HG03354 (cell line): Measurements from ENCODE around the gene RPIA.

Experiments used
- ATAC-seq: cut with Tn5 transposase; IDR thresholded peaks from one replicate; pipeline ENCODE4 v1.9.1; 2021; ENCODE audit warnings: mild to moderate bottlenecking; ENCODE audit not compliant: unreplicated experiment, poor library complexity, severe bottlenecking

RPIA gene

DNA sequence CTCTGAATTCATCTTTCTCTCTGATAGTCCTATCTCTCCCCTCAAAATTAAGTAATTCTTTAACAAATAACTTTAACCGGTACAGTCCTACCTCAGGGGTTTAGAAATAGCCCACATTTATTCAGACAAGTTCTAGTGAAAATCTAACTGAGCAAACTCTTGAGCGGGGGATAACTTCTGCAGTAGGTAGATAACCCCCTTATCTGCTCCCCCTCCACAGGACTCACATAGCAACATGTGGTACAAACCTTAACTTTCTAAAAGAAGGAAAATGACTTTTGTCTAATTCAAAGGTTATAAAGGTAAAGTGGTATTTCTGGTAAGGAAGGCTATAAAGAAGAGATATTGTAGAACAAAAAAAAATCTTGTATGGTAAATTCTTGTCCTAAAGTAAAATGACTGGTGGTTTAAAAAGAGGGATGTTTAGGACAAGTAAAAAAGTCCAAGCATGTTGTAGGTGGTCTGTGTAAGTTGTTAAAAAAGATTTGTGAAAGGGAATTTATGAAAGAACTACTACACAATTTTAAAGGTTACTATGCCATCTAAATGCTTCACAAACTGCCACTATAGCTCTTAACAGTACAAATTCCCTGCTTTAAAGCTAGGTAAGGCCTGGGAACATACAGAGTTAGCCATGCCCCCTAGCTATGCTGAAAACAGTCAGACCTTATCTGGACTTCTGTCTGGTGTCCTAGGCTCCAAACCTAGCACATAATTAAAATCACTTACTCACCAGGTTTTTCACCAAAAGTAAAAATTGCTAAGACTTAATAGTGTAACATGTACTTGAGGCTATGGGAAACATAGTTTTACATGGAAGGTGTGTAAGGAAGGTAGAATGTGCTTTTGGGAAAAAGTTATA, 8.1 kb upstream of the RPIA start:
- ATAC-seq = no peak

DNA sequence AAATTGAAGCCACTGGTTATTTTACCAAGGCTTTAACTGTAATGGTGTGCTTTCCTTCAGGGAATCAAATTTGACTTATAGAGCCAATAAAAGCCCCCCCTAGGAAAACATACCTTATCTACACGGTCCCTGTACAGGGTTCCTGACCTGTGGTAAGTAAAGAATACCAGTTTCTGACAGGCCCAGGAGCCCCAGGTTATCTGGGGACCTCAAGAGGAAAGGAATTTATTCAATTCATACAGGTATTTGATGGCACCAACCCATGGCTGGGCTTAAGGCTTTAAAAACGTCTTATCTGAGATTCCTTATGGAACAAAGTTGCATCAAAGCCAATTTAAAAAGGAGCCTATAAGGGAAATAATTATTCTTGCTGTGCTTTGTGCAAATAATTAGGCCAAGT, 7.0 kb upstream of the RPIA start:
- ATAC-seq = no peak

DNA sequence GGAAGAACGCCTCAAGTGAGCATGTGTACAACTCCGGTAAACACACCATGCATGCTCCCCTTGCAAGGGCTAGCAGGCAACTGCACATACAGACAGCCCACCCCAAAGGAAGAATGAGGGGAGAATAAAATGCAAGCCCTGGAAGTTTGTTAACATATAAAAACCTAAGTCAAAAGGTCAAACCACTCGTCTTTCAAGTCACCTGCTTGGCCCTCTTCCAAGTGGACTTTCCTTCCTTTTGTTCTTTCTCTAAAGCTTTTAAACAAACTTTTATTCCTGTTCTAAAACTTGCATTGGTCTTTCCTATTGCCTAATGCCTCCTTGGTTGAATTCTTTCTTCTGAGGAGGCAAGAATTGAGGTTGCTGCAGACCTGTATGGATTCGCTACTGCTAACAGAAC, 5.2 kb upstream of the RPIA start:
- no peak for ATAC-seq

DNA sequence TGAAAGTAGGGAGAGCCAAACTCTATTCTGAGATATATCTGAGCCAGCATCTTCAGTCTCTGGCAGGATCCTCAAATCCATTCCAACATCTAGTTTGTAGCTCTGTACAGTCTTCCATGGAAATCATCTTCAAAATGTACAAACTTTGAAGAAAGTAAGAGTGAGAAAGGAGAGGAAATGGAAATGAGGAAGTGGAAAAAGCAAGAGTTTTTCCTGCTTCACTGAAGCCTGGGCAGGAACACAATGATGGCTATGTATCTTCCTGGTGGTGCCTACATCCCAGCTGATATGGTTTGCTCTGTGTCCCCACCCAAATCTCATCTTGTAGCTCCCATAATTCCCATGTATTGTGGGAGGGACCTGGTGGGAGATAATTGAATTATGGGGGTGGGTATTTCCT, 4.1 kb upstream of the RPIA start:
- no peak for ATAC-seq

DNA sequence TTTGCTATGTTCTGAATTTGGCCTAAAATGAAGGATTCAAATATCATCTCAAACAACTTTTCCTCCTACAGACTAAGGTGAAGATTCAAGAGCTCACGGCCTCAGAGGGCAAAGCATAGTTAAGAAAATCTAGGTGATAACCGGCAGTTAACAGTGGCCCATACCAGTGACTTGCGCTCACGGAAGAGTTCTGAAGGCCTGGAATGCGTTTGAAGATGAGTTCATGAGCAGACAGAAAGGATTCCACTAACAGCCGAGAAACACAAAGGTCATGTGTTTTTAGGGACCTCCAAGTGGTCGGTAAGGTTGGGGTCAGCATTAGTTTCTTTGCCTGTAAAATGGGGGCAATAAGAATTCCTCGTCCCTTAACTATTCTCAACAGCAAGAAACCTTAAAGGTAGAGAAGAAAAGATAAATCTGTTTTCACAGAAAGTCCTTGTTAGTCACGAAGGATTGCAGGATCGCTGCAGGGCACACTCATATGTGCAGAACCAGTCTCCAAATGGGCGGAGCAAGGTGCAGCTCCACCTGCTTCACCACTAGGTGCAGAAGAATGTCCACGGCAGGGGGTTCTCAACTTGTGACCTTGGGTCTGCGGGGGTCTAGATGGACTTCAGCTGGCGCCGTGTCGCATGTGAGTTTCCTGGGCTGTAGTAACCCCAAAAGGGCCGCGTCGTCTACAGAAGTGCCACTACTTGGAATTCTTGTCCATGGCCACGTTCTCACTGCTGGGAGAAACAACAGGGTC, 708 bp upstream of the RPIA start:
- peak; percentile 40 for ATAC-seq

DNA sequence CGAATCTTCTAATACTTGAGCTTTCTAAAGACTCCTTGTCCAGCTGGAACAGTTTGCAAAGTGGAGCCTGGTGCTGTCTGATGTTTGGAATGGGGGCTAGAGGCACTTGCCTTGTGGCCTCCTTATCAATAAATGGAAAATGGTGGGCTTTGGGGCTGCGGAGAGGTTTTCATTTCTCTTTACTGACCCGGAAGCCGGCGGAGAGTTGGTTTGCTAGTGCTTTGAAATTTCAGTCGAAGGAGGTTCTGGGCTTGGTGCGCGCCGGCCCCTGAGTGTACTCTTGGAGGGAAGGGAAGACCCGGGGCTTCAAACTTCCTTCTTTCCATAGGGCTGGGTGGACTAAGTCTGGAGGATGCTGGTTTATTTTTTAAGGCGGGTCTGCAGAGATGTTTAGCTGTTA, 714 bp downstream of the RPIA start:
- ATAC-seq = no peak

DNA sequence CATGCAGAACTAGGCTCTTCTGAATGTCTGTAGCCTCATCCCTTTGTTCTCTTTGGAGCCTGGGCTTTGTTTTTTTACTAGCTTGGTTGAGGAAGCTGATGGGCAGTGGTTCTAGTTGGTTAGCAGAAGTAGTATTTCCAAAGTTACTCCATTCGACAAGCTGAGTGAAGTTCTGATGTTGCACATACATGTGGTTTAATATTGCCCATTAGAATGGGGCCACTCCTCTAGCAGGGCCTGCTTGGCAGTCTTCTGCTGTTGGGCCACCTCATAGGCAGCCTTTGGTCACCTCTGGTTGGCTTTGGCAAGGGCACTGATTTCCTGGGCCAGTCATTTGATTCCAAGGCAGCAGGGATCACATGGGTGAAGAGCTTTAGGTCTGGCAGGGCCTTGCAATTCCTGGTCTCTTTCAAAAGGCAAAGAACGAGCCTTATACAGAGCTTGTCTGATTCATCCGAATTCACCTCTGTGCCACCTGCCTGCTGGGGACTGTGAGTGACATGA, 2.5 kb downstream of the RPIA start:
- no peak for ATAC-seq

DNA sequence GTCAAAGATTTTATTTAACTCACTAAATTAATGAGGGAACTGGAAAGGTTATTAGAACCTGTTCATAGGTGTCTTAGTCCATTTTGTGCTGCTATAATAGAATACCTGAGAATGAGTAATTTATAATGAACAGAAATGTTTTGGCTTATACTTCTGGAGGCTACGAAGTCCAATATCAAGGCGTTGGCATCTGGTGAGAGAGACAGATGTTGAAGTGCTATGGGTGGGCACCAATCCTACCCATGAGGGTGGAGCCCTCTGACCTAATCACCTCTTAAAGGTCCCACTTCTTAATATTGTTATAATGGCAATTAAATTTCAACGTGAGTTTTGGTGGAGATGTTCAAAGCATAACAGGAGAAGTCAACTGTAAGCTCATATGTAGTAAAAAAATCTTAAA, 5.1 kb downstream of the RPIA start:
- ATAC-seq = no peak

DNA sequence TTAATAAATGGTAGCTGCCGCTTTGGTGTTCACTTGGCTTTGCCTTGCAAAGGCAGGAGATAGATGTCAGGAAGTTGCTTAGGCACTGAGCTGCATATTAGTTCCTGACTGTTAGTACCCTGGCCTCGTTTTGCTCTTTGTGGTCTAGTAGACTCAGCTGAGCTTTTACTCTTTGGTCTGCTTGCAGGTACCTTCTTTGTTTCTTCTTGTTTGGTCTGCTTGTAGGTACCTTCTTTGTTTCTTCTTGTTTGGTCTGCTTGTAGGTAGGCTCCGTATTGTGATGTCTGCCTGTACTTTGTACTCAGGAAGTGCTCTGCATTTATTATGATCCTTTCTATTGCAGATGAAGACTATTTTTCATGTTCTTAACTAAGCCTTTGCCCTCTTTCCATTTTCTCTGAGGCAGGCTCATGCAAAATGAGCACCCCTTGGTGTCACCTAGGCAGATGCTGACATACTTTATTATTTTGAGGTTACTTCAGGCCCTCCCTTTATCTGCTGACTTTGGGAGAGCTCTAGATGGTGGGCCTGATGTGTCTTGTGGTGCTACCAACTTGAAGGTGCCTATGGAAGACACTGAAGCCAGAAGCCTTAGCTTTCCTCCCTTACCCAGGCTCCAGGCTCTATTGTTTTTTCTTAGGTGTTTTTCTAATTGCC, 6.0 kb downstream of the RPIA start:
- no peak for ATAC-seq

DNA sequence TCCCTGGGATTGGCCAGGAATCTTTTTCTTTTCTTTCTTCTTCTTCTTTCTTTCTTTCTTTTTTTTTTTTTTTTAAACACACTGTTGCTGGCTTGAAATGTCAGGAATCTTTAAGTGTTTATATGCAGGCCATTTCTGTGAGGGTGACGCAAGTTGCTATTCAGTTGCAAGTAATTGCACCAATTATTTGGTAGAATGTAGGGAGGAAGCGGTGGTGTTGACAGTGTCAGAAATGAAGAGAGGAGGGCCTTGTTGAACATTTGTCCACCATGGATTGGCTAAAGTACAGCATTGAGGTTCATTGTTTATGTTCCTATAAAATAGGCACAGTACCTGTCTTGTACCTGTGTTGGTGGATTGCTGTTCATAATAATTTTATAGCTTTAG, 6.5 kb downstream of the RPIA start:
- no peak for ATAC-seq

DNA sequence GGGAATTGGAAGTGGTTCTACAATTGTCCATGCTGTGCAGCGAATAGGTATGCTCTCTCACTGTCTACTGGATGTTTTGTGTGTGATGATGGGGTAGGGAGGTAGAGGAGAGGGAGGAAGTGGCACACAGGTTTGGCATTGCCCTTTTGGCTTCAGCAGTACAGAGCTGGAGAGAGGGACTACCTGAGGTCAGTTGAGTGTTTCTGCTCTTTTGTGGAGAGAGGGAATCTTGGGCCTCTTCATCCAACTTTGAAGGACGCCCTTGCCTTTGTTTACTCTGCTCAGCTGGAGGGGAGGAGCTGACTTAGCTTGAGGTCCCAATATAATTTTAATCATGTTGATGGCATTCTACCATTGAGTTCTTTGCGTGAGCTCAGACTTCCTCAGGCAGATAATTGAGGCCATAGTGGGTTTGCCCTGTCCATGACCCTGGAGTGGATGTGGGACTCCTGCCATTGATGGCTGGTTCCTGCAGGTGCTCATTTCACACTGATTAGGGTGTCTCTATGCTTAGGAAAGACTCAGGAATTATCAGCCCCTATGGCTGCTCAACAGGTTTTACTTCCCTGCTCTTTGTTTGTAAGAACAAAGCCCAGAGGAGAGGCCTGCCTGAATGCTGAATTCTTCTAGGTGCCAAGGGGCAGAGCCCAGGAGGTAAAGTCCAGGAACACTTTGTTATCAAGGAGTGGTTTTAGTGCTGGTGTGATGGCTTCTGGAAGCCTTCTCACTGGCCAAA, 7.2 kb downstream of the RPIA start:
- ATAC-seq = no peak

DNA sequence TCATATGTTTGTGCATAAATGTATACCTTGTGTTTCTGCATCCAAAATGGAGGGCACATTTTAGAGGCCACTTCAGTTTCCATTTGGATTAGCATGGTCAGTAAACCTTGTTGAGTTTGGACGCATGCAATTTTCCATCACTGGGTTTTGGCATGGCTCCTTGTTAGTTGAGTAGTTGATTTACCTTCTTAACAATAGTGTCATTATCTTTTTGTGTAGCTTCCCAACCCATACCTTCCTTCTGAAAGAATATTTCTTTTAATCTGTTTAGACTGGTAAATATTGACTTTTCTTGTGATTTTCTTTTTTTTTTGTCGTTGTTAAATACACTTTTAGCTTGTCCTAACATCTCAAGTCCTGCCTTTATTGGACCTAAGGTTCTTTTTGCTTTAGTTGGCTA, 15.5 kb downstream of the RPIA start:
- no peak for ATAC-seq

DNA sequence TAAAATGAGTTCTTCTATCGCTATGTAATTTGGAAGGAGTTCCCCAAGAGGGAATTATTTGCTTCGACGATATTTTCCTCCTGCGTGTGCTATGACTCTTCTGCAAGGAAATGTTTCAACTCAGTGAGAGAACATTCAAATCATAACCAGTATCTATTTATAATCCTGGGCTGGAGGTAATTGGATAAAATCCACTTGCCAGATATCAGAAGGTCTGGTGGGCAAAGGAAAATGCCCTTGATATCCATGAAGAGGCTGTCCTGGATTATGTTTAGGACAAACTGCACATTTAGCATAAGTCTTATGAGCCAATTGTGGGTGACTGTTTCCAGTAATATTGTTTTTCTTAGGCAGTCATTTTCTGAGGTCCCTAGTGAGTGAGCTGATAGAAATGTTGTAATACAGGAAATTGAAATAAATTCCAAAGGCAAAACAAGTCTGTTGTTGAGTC, 17.7 kb downstream of the RPIA start:
- ATAC-seq = no peak

DNA sequence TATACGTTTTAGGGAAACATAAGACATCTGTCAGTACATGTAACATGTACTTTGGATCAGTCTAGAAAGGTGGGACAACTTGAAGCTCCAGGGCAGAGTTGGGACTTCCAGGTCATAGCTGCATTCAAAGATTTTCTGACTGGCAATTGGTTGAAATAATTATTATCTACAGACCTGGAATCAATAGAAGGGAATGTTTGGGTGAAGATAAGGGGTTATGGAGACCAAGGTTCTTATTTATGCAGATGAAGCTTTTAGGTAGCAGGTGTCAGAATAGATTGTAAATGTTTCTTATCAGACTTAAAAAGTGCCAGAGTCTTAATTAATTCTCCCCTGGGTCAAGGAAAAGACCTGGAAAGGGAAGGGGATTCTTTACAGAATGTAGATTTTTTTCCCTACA, 19.8 kb downstream of the RPIA start:
- no peak for ATAC-seq

DNA sequence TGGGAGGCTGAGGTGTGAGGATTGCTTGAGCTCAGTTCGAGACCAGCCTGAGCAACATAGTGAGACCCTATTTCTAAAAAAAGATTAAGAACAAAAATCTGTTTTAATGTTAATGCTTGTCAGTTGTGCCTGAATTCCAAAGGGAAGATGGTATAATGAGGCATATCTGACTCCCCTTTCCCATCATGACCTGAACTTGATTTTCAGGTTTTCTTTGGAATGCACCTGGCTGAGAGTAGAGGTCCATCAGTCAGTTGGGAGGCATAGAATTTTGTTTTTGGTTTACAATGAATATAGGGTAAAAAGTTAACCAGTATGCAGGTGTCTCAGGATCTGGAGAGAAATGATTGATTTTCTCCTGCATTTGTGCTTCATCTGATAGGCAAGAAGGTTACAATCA, 20.4 kb downstream of the RPIA start:
- no peak for ATAC-seq

DNA sequence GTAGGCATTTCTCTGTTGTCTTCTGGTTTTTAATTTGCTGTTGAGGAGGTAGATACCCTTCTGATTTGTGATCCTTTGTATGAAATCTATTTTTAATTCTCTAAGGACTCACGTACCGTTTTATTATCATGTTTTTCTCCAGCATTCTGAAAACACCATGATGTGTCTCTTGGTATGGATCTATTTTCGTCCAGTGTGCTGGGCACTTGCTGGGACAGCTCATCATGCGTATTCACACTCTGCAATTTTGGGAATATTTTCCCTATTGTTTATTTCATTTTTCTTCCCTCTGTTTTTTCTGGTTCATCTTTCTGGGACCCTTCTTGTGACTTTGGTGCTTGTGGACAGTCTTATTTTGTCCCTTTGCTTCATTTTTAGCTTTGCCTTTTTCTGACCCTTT, 21.9 kb downstream of the RPIA start:
- ATAC-seq = no peak

DNA sequence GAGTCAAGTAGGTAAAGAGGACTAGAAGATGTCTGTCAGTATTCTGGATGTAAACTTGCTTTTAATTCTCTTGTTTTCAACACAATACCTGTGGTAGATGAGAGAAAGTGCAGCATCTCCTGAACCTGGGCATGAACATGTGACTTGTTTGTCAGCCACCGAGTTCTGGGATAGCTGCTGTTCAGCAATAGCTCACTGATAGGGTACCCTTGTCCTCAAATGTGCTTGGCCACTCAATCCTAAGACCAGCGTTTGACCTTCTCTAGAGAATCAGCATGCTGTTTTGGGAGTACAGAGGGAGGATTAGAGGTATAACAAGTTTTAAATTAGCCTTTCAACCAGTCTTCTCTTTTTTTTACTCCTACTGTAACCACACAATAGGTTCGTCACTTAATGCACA, 23.2 kb downstream of the RPIA start:
- ATAC-seq = no peak

DNA sequence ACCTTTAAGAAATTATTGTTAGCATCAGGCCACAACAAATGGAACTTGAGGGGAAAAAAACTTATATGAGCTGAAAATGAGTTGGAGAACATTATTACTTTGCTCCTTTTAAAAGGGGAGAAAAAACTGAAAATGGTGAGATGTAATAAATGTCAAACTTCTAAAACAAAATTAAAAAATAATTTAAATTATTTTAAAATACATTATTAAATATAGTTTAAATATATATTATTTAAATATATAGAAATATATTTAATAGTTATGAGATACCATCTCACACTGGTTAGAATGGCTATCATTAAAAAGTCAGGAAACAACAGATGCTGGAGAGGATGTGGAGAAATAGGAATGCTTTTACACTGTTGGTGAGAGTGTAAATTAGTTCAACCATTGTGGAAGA, 28.9 kb downstream of the RPIA start:
- ATAC-seq = no peak

DNA sequence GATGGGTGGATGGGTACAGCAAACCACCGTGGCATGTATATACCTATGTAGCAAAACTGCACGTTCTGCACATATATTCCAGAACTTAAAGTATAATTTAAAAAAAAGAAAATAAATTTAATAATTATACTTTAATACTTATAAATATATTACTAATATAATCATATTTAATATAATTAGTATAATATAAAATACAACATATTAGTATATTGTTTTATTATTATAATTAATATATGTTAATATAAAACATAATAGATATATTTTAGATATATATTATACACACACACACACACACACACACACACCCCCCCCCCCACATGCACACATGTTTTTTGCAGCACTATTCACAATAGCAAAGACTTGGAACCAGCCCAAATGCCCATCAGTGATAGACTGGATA, 29.8 kb downstream of the RPIA start:
- no peak for ATAC-seq
